ENCODE results near the gene EIF3M. TPM values are rescaled to one million over a fixed set of nuclear protein-coding genes. Genes with fewer than 3 reads are reported as not detected.

The EIF3M gene
- total and polyA plus RNA-seq, 2 donors from 2014 or later: 168 to 300 TPM

- no peak overlapping the region for H3K9ac ChIP-seq (ENCODE audit: low read length in 3 of 3)
- no peaks in the 10 kb centered on the region for H3K36me3 ChIP-seq (ENCODE audit: control insufficient read depth in 2 of 3, insufficient read depth in 3 of 3, low read length in 3 of 3)
- H3K4me1 ChIP-seq (ENCODE audit: control insufficient read depth in 2 of 3, insufficient read depth in 2 of 3, low read depth in 1 of 3, low read length in 3 of 3): peaks cover 3 to 5% (median 5%) of the 10 kb centered on the region in 3 donors
- no peaks in the 10 kb centered on the region for H3K9me3 ChIP-seq (ENCODE audit: control insufficient read depth in 2 of 3, insufficient read depth in 1 of 3, low read length in 3 of 3)
- no peak for TF ChIP-seq CTCF (IDR thresholded peaks at IDR 0.05; ENCODE audit: borderline replicate concordance, extremely low read depth, insufficient read depth)
- H3K27ac ChIP-seq (ENCODE audit: low read depth in 2 of 2, low read length in 2 of 2): no peak overlapping the region
- DNase-seq: no peak
- intact Hi-C loops (cut with DNase I): no loop called here
- FAIRE-seq: no peak
- H3K4me3 ChIP-seq (ENCODE audit: low read length in 3 of 3): no peak overlapping the region
- no peaks in the 10 kb centered on the region for H3K27me3 ChIP-seq (ENCODE audit: control insufficient read depth, insufficient read depth, low read length)
Measured at GRCh38 chr11:32581556-32581955, 2.1 kb upstream of the EIF3M start.

- peaks cover 3 to 5% (median 5%) of the 10 kb centered on the region in 3 donors for H3K4me1 ChIP-seq (ENCODE audit: control insufficient read depth in 2 of 3, insufficient read depth in 2 of 3, low read depth in 1 of 3, low read length in 3 of 3)
- TF ChIP-seq CTCF (IDR thresholded peaks at IDR 0.05; ENCODE audit: borderline replicate concordance, extremely low read depth, insufficient read depth): no peak
- peak overlapping the region; percentile 70 to 95 (median 90) for H3K4me3 ChIP-seq (ENCODE audit: low read length in 3 of 3)
- FAIRE-seq: no peak
- intact Hi-C loops (cut with DNase I): no loop called here
- H3K36me3 ChIP-seq (ENCODE audit: control insufficient read depth in 2 of 3, insufficient read depth in 3 of 3, low read length in 3 of 3): peaks cover 4 to 11% (median 8%) of the 10 kb centered on the region in 3 donors
- no peaks in the 10 kb centered on the region for H3K27me3 ChIP-seq (ENCODE audit: control insufficient read depth, insufficient read depth, low read length)
- H3K9me3 ChIP-seq (ENCODE audit: control insufficient read depth in 2 of 3, insufficient read depth in 1 of 3, low read length in 3 of 3): no peaks in the 10 kb centered on the region
- H3K27ac ChIP-seq (ENCODE audit: low read depth in 2 of 2, low read length in 2 of 2): no peak overlapping the region
- peak overlapping the region in 2 of 3 donors; percentile 80 to 81 for H3K9ac ChIP-seq (ENCODE audit: low read length in 3 of 3)
- peak in 2 of 5 donors; percentile 46 to 47 for DNase-seq
Measured at GRCh38 chr11:32584921-32585320, 1.3 kb downstream of the EIF3M start.

GRCh38 chr11:32586576-32587190 lies 3.1 kb downstream of the EIF3M start:
- H3K4me3 ChIP-seq (ENCODE audit: low read length in 3 of 3): peak overlapping the region in 1 of 3 donors; percentile 5
- DNase-seq (peak in 1 of 5 donors; percentile 28), FAIRE-seq (no peak)
- H3K27ac ChIP-seq (ENCODE audit: low read depth in 2 of 2, low read length in 2 of 2): no peak overlapping the region
- TF ChIP-seq CTCF (IDR thresholded peaks at IDR 0.05; ENCODE audit: borderline replicate concordance, extremely low read depth, insufficient read depth): no peak
- peaks cover 14 to 22% (median 17%) of the 10 kb centered on the region in 3 donors for H3K36me3 ChIP-seq (ENCODE audit: control insufficient read depth in 2 of 3, insufficient read depth in 3 of 3, low read length in 3 of 3)
- intact Hi-C loops (cut with DNase I): no loop called here
- H3K4me1 ChIP-seq (ENCODE audit: control insufficient read depth in 2 of 3, insufficient read depth in 2 of 3, low read depth in 1 of 3, low read length in 3 of 3): peaks cover 3 to 5% (median 5%) of the 10 kb centered on the region in 3 donors
- no peaks in the 10 kb centered on the region for H3K9me3 ChIP-seq (ENCODE audit: control insufficient read depth in 2 of 3, insufficient read depth in 1 of 3, low read length in 3 of 3)
- H3K27me3 ChIP-seq (ENCODE audit: control insufficient read depth, insufficient read depth, low read length): no peaks in the 10 kb centered on the region
- peak overlapping the region in 1 of 3 donors; percentile 14 for H3K9ac ChIP-seq (ENCODE audit: low read length in 3 of 3)
